Left lung (tissue), 10 donors: ENCODE results near the gene PDIA5. TPM values are rescaled to one million over a fixed set of nuclear protein-coding genes. Genes with fewer than 3 reads are reported as not detected.
A peak's percentile ranks its signal among the peaks of the same experiment; 100 is the strongest.

Source experiments
- ATAC-seq: fragments of 200-7000 bp; cut with Tn5 transposase; one replicate; pipeline ENCODE4 v1.9.1; 2020; ENCODE audit warnings: moderate library complexity
- DNase-seq, 4 donors: peaks; one replicate each; pipeline ENCODE4 v3.0.0-alpha.2; 2013 to 2020
- H3K27ac ChIP-seq, 2 donors: fragments of 200-600 bp; sonication (generic) in 1 of 2; one replicate each; pipeline versions ENCODE4 v1.5.0 to v1.8.0; 2020 to 2021
- H3K27me3 ChIP-seq, 2 donors: fragments of 200-600 bp; sonication (generic) in 1 of 2; one replicate each; pipeline versions ENCODE4 v1.5.0 to v1.8.0; 2020 to 2021
- H3K36me3 ChIP-seq, 2 donors: fragments of 200-600 bp; sonication (generic) in 1 of 2; one replicate each; pipeline versions ENCODE4 v1.5.0 to v1.8.0; 2020 to 2021
- H3K4me1 ChIP-seq, 2 donors: fragments of 200-600 bp; one replicate each; pipeline ENCODE4 v1.8.0; 2021
- H3K4me3 ChIP-seq, 2 donors: fragments of 200-600 bp; sonication (generic) in 1 of 2; one replicate each; pipeline versions ENCODE4 v1.5.0 to v1.8.0; 2020 to 2021; ENCODE audit warnings: mild to moderate bottlenecking in 1 of 2
- H3K9me3 ChIP-seq, 2 donors: fragments of 200-600 bp; sonication (generic) in 1 of 2; one replicate each; pipeline versions ENCODE4 v1.5.0 to v1.8.0; 2020 to 2021
- CTCF ChIP-seq, 2 donors: fragments of 200-600 bp; sonication (generic) in 1 of 2; IDR thresholded peaks; one replicate each; pipeline versions ENCODE4 v1.5.0 to v1.8.0; 2021; ENCODE audit warnings: antibody characterized with exemption in 2 of 2
- intact Hi-C, 2 donors: fragments of 100-400 bp; cut with DNase I; formaldehyde crosslinking; loops; one replicate each; pipeline versions ENCODE4 v1.11.2 to v1.14.2; 2022
- polyA plus RNA-seq, 6 donors: library from polyadenylated mRNA; unstranded; fragments of 120-200 nt; gene quantifications; one replicate each; pipeline ENCODE4 v1.2.1, GENCODE V29; 2013; ENCODE audit not compliant: insufficient read length in 6 of 6
- total RNA-seq, 2 donors: library from RNA; stranded (reverse); fragmentation: NEBNext Ultra II Directional; extraction: Animal tissue kit (Norgen Biotek cat#: 25700); gene quantifications; one replicate each; pipeline ENCODE4 v1.2.1, GENCODE V29; 2021
- donor health status: DM: no; HTN: yes; CAD: no.
- donor health status: DM: no; HTN: no; CAD: no.

PDIA5 gene
- total and polyA plus RNA-seq, 8 donors: 26.3 to 44.8 (median 29.3) TPM

- ATAC-seq (no peak), DNase-seq (no peak)
- H3K27ac ChIP-seq: peak overlapping the region in 1 of 2 donors; percentile 5
- intact Hi-C loops: no loop called here
- H3K4me3 ChIP-seq: no peak overlapping the region
- TF ChIP-seq CTCF (IDR thresholded peaks at IDR 0.05): no peak
- peaks cover 45 to 65% of the 10 kb centered on the region in 2 donors for H3K4me1 ChIP-seq
- no peaks in the 10 kb centered on the region for H3K9me3 ChIP-seq
- H3K27me3 ChIP-seq: no peaks in the 10 kb centered on the region
- H3K36me3 ChIP-seq: no peaks in the 10 kb centered on the region
Measured at GRCh38 chr3:123080864-123081562, 14.2 kb downstream of the PDIA5 start.

- H3K27ac ChIP-seq: peak overlapping the region in 1 of 2 donors; percentile 11
- peaks cover 40 to 59% of the 10 kb centered on the region in 2 donors for H3K4me1 ChIP-seq
- ATAC-seq (no peak), DNase-seq (no peak)
- no peak for TF ChIP-seq CTCF (IDR thresholded peaks at IDR 0.05)
- no peaks in the 10 kb centered on the region for H3K36me3 ChIP-seq
- intact Hi-C loops: no loop called here
- H3K4me3 ChIP-seq: no peak overlapping the region
- H3K27me3 ChIP-seq: no peaks in the 10 kb centered on the region
- H3K9me3 ChIP-seq: no peaks in the 10 kb centered on the region
Measured at GRCh38 chr3:123081718-123082369, 15.0 kb downstream of the PDIA5 start.

- Histone ChIP-seq H3K27ac (peak overlapping the region in 1 of 2 donors; percentile 11), H3K9me3 (no peaks in the 10 kb centered on the region), H3K36me3 (no peaks in the 10 kb centered on the region), H3K27me3 (no peaks in the 10 kb centered on the region), H3K4me1 (peaks cover 40 to 55% of the 10 kb centered on the region in 2 donors), H3K4me3 (no peak overlapping the region)
- TF ChIP-seq CTCF (IDR thresholded peaks at IDR 0.05): no peak
- DNase-seq: peak in 1 of 4 donors; percentile 40
- no peak for ATAC-seq
- intact Hi-C loops: no loop called here
Measured at GRCh38 chr3:123082370-123083065, 15.7 kb downstream of the PDIA5 start.

GRCh38 chr3:123083383-123084124, 16.7 kb downstream of the PDIA5 start:
- intact Hi-C loops: no loop called here
- DNase-seq (no peak), ATAC-seq (peak; percentile 38)
- no peaks in the 10 kb centered on the region for H3K36me3 ChIP-seq
- TF ChIP-seq CTCF (IDR thresholded peaks at IDR 0.05): no peak
- no peak overlapping the region for H3K4me3 ChIP-seq
- H3K27me3 ChIP-seq: no peaks in the 10 kb centered on the region
- H3K27ac ChIP-seq: no peak overlapping the region
- peaks cover 40 to 55% of the 10 kb centered on the region in 2 donors for H3K4me1 ChIP-seq
- no peaks in the 10 kb centered on the region for H3K9me3 ChIP-seq
